Esophagus squamous epithelium (tissue), 5 donors: ENCODE measurements around the gene API5. TPM values are rescaled to one million over a fixed set of nuclear protein-coding genes. Genes with fewer than 3 reads are reported as not detected.
A peak's percentile ranks its signal among the peaks of the same experiment; 100 is the strongest.

ENCODE experiments used
- DNase-seq: peaks from one replicate; lab custom pipeline; 2025; lab: John Stamatoyannopoulos, UW
- H3K27ac ChIP-seq, 4 donors: fragments of 200-600 bp; sonication (generic); one replicate each; pipeline ENCODE4 v1.5.1; 2016 to 2019; ENCODE audit warnings: mild to moderate bottlenecking in 1 of 4
- H3K27me3 ChIP-seq, 4 donors: fragments of 200-600 bp; sonication (generic); 1 replicate in 3 of 4; 2 replicates in 1 of 4; pipeline versions ENCODE4 v1.5.1 to v1.6.0; 2017 to 2021; ENCODE audit warnings: antibody characterized with exemption in 1 of 4
- H3K36me3 ChIP-seq, 3 donors: fragments of 200-600 bp; sonication (generic); one replicate each; pipeline ENCODE4 v1.5.1; 2016 to 2019
- H3K4me1 ChIP-seq, 3 donors: fragments of 200-600 bp; sonication (generic); one replicate each; pipeline ENCODE4 v1.5.1; 2017 to 2019
- H3K4me3 ChIP-seq, 4 donors: fragments of 200-600 bp; sonication (generic); 1 replicate in 3 of 4; 2 replicates in 1 of 4; pipeline ENCODE4 v1.5.1; 2016 to 2019; ENCODE audit warnings: mild to moderate bottlenecking in 2 of 4, moderate library complexity in 1 of 4
- H3K9me3 ChIP-seq, 3 donors: fragments of 200-600 bp; sonication (generic); one replicate each; pipeline ENCODE4 v1.5.1; 2016 to 2019
- POLR2A ChIP-seq, 4 donors: fragments of 450-650 bp; IDR thresholded peaks; one replicate each; pipeline ENCODE4 v1.6.1; 2017; ENCODE audit warnings: antibody characterized with exemption in 4 of 4, mild to moderate bottlenecking in 4 of 4, moderate library complexity in 3 of 4
- WGBS, 2 donors: methylation state at CpG; one replicate each; pipeline ENCODE4 v1.1.5; 2018; 5-methylcytosine and 5-hydroxymethylcytosine counted together
- intact Hi-C: fragments of 100-400 bp; cut with DNase I; formaldehyde crosslinking; loops from one replicate; pipeline ENCODE4 v1.15.0; 2022
- total RNA-seq, 4 donors: library from RNA; depleted of rRNA; stranded (reverse); fragments of >200 nt; gene quantifications; one replicate each; pipeline ENCODE4 v1.1.0, GENCODE V29; 2016
- TF ChIP-seq, protein P1 (sequence below), 6 experiments: fragments of 450-650 bp in 4 of 6; fragments of 200-600 bp in 2 of 6; sonication (generic) in 2 of 6; IDR thresholded peaks; one replicate each; pipeline ENCODE4 v1.5.1; 2016 to 2019; ENCODE audit warnings: antibody characterized with exemption in 6 of 6, mild to moderate bottlenecking in 4 of 6, moderate library complexity in 4 of 6
- donor health status: DM: yes; HTN: yes; CAD: no.

The API5 gene
- total RNA-seq, 4 donors from 2014 or later, result 58.4 to 83.0 (median 82.3) TPM

DNA sequence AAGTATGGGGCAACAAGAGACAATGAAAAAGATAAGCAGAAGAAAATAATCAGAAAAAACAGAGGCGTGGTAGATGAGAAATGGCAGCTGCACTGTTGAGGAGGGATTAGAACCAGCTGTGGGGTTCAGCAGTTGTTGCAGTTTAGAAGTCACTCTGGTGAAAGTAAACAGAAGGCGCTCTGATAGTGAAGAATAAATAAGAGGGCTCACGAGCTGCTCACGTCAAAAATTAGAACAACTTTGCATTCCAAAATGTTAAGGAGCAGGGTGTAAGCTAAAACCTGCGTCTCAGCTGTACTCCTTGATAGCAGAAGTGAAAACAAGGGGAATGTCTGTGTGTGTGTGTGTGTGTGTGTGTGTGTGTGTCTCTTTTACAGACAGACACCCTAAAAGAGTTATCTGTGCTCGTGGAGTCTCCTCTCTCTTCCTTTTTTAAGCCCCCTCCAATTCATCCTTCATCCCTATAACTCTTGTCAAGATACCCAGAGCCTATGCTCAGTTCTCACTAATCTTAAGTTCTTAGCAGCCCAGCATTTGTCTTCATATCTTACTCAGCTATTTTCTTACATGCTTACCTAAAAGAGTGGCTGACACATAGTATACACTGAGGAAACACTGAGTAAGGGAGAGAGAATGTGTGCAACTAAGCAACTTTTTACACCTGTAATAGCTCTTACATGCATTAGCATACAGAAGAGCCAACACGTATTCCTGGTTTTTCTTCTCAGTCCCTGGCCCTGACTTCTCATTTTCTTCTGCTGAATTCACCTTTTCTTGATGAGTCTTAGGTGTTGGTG, 55.8 kb downstream of the API5 start:
- Histone ChIP-seq H3K27me3 (no peaks in the 10 kb centered on the region), H3K9me3 (no peaks in the 10 kb centered on the region), H3K36me3 (peaks cover 0 to 41% (median 0%) of the 10 kb centered on the region in 3 donors), H3K4me3 (no peak overlapping the region), H3K4me1 (peaks cover 0 to 40% (median 6%) of the 10 kb centered on the region in 3 donors), H3K27ac (peak overlapping the region in 2 of 4 donors; percentile 2 to 19)
- intact Hi-C loops, result no loop called here
- no peak for DNase-seq
- WGBS, 2 donors, result 52 to 71% methylated on average over 7 of the region's 7 CpGs
- TF ChIP-seq, protein P1, sequence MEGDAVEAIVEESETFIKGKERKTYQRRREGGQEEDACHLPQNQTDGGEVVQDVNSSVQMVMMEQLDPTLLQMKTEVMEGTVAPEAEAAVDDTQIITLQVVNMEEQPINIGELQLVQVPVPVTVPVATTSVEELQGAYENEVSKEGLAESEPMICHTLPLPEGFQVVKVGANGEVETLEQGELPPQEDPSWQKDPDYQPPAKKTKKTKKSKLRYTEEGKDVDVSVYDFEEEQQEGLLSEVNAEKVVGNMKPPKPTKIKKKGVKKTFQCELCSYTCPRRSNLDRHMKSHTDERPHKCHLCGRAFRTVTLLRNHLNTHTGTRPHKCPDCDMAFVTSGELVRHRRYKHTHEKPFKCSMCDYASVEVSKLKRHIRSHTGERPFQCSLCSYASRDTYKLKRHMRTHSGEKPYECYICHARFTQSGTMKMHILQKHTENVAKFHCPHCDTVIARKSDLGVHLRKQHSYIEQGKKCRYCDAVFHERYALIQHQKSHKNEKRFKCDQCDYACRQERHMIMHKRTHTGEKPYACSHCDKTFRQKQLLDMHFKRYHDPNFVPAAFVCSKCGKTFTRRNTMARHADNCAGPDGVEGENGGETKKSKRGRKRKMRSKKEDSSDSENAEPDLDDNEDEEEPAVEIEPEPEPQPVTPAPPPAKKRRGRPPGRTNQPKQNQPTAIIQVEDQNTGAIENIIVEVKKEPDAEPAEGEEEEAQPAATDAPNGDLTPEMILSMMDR (IDR thresholded peaks at IDR 0.05), result no peak
- TF ChIP-seq POLR2A (IDR thresholded peaks at IDR 0.05), result no peak

GRCh38 chr11:43376065-43376464, 64.3 kb downstream of the API5 start:
- Histone ChIP-seq H3K4me1 (peaks cover 0 to 52% (median 7%) of the 10 kb centered on the region in 3 donors), H3K27me3 (no peaks in the 10 kb centered on the region), H3K36me3 (peaks cover 0 to 24% (median 0%) of the 10 kb centered on the region in 3 donors), H3K4me3 (no peak overlapping the region), H3K9me3 (no peaks in the 10 kb centered on the region), H3K27ac (peak overlapping the region in 2 of 4 donors; percentile 62 to 72)
- 91 to 95% methylated on average over 2 of the region's 2 CpGs for WGBS, 2 donors
- intact Hi-C loops, result no loop called here
- no peak for TF ChIP-seq POLR2A (IDR thresholded peaks at IDR 0.05)
- TF ChIP-seq, protein P1 (IDR thresholded peaks at IDR 0.05), result no peak
- no peak for DNase-seq

GRCh38 chr11:43376594-43376993, 64.8 kb downstream of the API5 start:
- peaks cover 0 to 24% (median 0%) of the 10 kb centered on the region in 3 donors for H3K36me3 ChIP-seq
- no peaks in the 10 kb centered on the region for H3K9me3 ChIP-seq
- DNase-seq, result no peak
- no peaks in the 10 kb centered on the region for H3K27me3 ChIP-seq
- intact Hi-C loops, result no loop called here
- H3K4me3 ChIP-seq, result no peak overlapping the region
- peak overlapping the region in 3 of 4 donors; percentile 60 to 72 (median 70) for H3K27ac ChIP-seq
- peaks cover 0 to 52% (median 7%) of the 10 kb centered on the region in 3 donors for H3K4me1 ChIP-seq
- 58 to 64% methylated on average over 2 of the region's 2 CpGs for WGBS, 2 donors
- TF ChIP-seq, protein P1 (IDR thresholded peaks at IDR 0.05), result no peak
- TF ChIP-seq POLR2A (IDR thresholded peaks at IDR 0.05), result no peak

GRCh38 chr11:43377389-43377788, 65.6 kb downstream of the API5 start:
- intact Hi-C loops, result no loop called here
- H3K4me1 ChIP-seq, result peaks cover 0 to 52% (median 7%) of the 10 kb centered on the region in 3 donors

More at GRCh38 chr11:43377389-43377788, 65.6 kb downstream of the API5 start:
- no peaks in the 10 kb centered on the region for H3K9me3 ChIP-seq
- H3K4me3 ChIP-seq, result no peak overlapping the region
- TF ChIP-seq POLR2A (IDR thresholded peaks at IDR 0.05), result no peak
- TF ChIP-seq, protein P1 (IDR thresholded peaks at IDR 0.05), result no peak
- peak overlapping the region in 1 of 4 donors; percentile 70 for H3K27ac ChIP-seq
- H3K36me3 ChIP-seq, result peaks cover 0 to 28% (median 0%) of the 10 kb centered on the region in 3 donors
- DNase-seq, result no peak
- no peaks in the 10 kb centered on the region for H3K27me3 ChIP-seq
